Body of pancreas (tissue), 4 donors: ENCODE data around the gene ARHGAP4.

Experiments used
- CTCF ChIP-seq, 7 experiments: fragments of 450-650 bp in 4 of 7; fragments of 200-600 bp in 3 of 7; sonication (generic) in 3 of 7; IDR thresholded peaks; one replicate each; pipeline ENCODE4 v1.5.1; 2016 to 2019; ENCODE audit warnings: antibody characterized with exemption in 7 of 7
- POLR2A ChIP-seq, 3 donors: fragments of 450-650 bp; IDR thresholded peaks; one replicate each; pipeline ENCODE4 v1.6.1; 2016; ENCODE audit warnings: antibody characterized with exemption in 3 of 3, mild to moderate bottlenecking in 2 of 3

GRCh38 chrX:153870288-153870690 lies 55.8 kb downstream of the ARHGAP4 start:
- TF ChIP-seq CTCF (IDR thresholded peaks at IDR 0.05) (no peak), POLR2A (IDR thresholded peaks at IDR 0.05) (no peak)
